Kidney (tissue), 14 donors: Measurements from ENCODE around the gene SLC50A1. TPM values are rescaled to one million over a fixed set of nuclear protein-coding genes. Genes with fewer than 3 reads are reported as not detected.
A peak's percentile ranks its signal among the peaks of the same experiment; 100 is the strongest.

Source experiments
- DNase-seq, 5 donors: peaks; one replicate each; pipeline ENCODE4 v3.0.0-alpha.2; 2013 to 2020
- FAIRE-seq: peaks from 2 replicates; lab custom pipeline; 2012; peaks lifted over from hg19 to GRCh38; lab: Jason Lieb, UNC
- H3K27ac ChIP-seq, 2 donors: one replicate each; pipeline ENCODE4 v1.7.0; 2013; ENCODE audit warnings: low read depth in 2 of 2, low read length in 2 of 2, inconsistent platforms in 1 of 2
- H3K27me3 ChIP-seq: one replicate; pipeline ENCODE4 v1.7.1; 2013; ENCODE audit warnings: low read length, inconsistent platforms; ENCODE audit not compliant: control insufficient read depth, insufficient read depth
- H3K36me3 ChIP-seq, 3 donors: one replicate each; pipeline versions ENCODE4 v1.7.0 to v1.7.1; 2013; ENCODE audit warnings: low read length in 3 of 3, control low read depth in 1 of 3, inconsistent platforms in 1 of 3; ENCODE audit not compliant: insufficient read depth in 3 of 3, control insufficient read depth in 2 of 3
- H3K4me1 ChIP-seq, 3 donors: one replicate each; pipeline versions ENCODE4 v1.7.0 to v1.7.1; 2013; ENCODE audit warnings: low read length in 3 of 3, inconsistent platforms in 1 of 3, low read depth in 1 of 3; ENCODE audit not compliant: control insufficient read depth in 2 of 3, insufficient read depth in 2 of 3
- H3K4me3 ChIP-seq, 3 donors: one replicate each; pipeline versions ENCODE4 v1.7.0 to v1.8.1; 2013; ENCODE audit warnings: low read length in 3 of 3, control low read depth in 1 of 3, inconsistent platforms in 1 of 3
- H3K9ac ChIP-seq, 3 donors: one replicate each; pipeline versions ENCODE4 v1.7.0 to v1.7.1; 2013; ENCODE audit warnings: low read length in 3 of 3, control low read depth in 1 of 3, inconsistent platforms in 1 of 3
- H3K9me3 ChIP-seq, 3 donors: one replicate each; pipeline versions ENCODE4 v1.7.0 to v1.7.1; 2013; ENCODE audit warnings: low read length in 3 of 3, control low read depth in 1 of 3, inconsistent platforms in 1 of 3; ENCODE audit not compliant: control insufficient read depth in 2 of 3, insufficient read depth in 1 of 3
- CTCF ChIP-seq: IDR thresholded peaks from 3 replicates; pipeline ENCODE4 v1.5.1; 2012; ENCODE audit warnings: mild to moderate bottlenecking, moderate library complexity, borderline replicate concordance; ENCODE audit not compliant: insufficient read depth; ENCODE audit errors: extremely low read depth
- intact Hi-C: fragments of 100-400 bp; cut with DNase I; formaldehyde crosslinking; loops from one replicate; pipeline ENCODE4 v1.11.1; 2022
- polyA plus RNA-seq: library from polyadenylated mRNA; stranded (reverse); fragments of 350-450 nt; fragmentation: Illumina TruSeq; extraction: RNeasy Lipid Tissue Mini Kit (QIAGEN cat#74804); gene quantifications from one replicate; pipeline ENCODE4 v1.2.3, GENCODE V29; 2014; ENCODE audit warnings: low read depth, low replicate concordance; ENCODE audit not compliant: insufficient read depth
- total RNA-seq: library from RNA; stranded (reverse); fragmentation: NEBNext Ultra II Directional; extraction: Animal tissue kit (Norgen Biotek cat#: 25700); gene quantifications from one replicate; pipeline ENCODE4 v1.2.1, GENCODE V29; 2021
- donor health status: control.
- donor health status: control.
- donor health status: control.
- donor health status: control.
- donor health status: control.
- donor health status: DM: yes; HTN: yes; CAD: no.
- donor health status: Normal renal cell carcinoma (clear cell type).

The SLC50A1 gene
- total and polyA plus RNA-seq, 2 donors from 2014 or later, result 34.8 to 61.8 TPM

DNA sequence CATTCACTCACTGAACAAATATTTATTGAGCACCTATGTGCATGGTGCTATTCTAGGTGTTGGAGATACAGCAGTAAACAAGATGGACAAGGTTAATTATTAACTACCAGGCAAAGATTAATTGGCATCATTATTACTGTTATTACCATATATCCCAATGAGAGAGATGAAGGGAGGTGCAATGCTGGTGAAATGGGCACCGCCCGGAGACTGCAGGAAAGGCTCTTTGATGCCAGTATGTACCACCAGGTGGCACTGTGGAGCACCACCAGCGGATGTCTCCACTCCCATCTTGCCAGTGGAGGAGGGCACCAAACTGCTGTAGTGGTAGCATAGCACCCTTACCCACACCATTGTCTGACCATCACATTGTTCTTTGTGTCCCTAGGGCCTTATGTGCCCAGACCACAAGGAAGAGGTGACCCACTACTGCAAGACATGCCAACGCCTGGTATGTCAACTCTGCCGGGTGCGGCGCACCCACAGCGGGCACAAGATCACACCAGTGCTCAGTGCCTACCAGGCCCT lies 41.0 kb downstream of the SLC50A1 start:
- DNase-seq (peak; percentile 78 to 90 (median 87)), FAIRE-seq (no peak)
- peak overlapping the region in 1 of 3 donors; percentile 29 for H3K4me3 ChIP-seq
- peaks cover 0 to 19% (median 10%) of the 10 kb centered on the region in 3 donors for H3K4me1 ChIP-seq
- H3K9ac ChIP-seq, result peak overlapping the region in 1 of 3 donors; percentile 55
- peak; percentile 97 for TF ChIP-seq CTCF
- peak overlapping the region; percentile 18 to 25 for H3K27ac ChIP-seq
- H3K27me3 ChIP-seq, result no peaks in the 10 kb centered on the region
- no peaks in the 10 kb centered on the region for H3K9me3 ChIP-seq
- intact Hi-C loops, result loop anchor here (10.0 kb wide), 1 partner anchor 48 kb away; no protein-coding TSS in a partner anchor
- H3K36me3 ChIP-seq, result no peaks in the 10 kb centered on the region

- FAIRE-seq, result no peak
- TF ChIP-seq CTCF, result no peak
- H3K27ac ChIP-seq, result peak overlapping the region in 1 of 2 donors; percentile 18
- H3K4me3 ChIP-seq, result peak overlapping the region in 1 of 3 donors; percentile 29
- H3K4me1 ChIP-seq, result peaks cover 0 to 15% (median 7%) of the 10 kb centered on the region in 3 donors
- no peaks in the 10 kb centered on the region for H3K27me3 ChIP-seq
- H3K36me3 ChIP-seq, result no peaks in the 10 kb centered on the region
- peak overlapping the region in 1 of 3 donors; percentile 55 for H3K9ac ChIP-seq
- intact Hi-C loops, result loop anchor here (10.0 kb wide), 1 partner anchor 47 kb away; no protein-coding TSS in a partner anchor
- no peaks in the 10 kb centered on the region for H3K9me3 ChIP-seq
- DNase-seq, result peak in 2 of 5 donors; percentile 58 to 81
Observed at GRCh38 chr1:155177192-155177917, 41.7 kb downstream of the SLC50A1 start.

- Histone ChIP-seq H3K9me3 (no peaks in the 10 kb centered on the region), H3K36me3 (no peaks in the 10 kb centered on the region), H3K4me1 (peaks cover 0 to 11% (median 7%) of the 10 kb centered on the region in 3 donors), H3K27ac (no peak overlapping the region), H3K27me3 (no peaks in the 10 kb centered on the region), H3K4me3 (no peak overlapping the region), H3K9ac (no peak overlapping the region)
- TF ChIP-seq CTCF, result no peak
- intact Hi-C loops, result loop anchor here (10.0 kb wide), 1 partner anchor 47 kb away; no protein-coding TSS in a partner anchor
- FAIRE-seq (no peak), DNase-seq (peak in 2 of 5 donors; percentile 40 to 62)
Observed at GRCh38 chr1:155177918-155178281, 42.2 kb downstream of the SLC50A1 start.
